ENCODE measurements around the gene CFTR. TPM values are rescaled to one million over a fixed set of nuclear protein-coding genes. Genes with fewer than 3 reads are reported as not detected.

CFTR gene
- total and polyA plus RNA-seq, 10 of the 15 experiments (the other 5 are each of a cell fraction or from before 2014, with no cell fraction given) = 0.02 to 2.3 (median 0.21) TPM; not detected in 1

GRCh38 chr7:117489430-117489829 lies 9.6 kb downstream of the CFTR start (continued):
- TF ChIP-seq BHLHE40 (IDR thresholded peaks at IDR 0.05; ENCODE audit: borderline replicate concordance in 1 of 2, low read depth in 2 of 2, low read length in 1 of 2) (no peak), CEBPZ (IDR thresholded peaks at IDR 0.05; ENCODE audit: low read depth, low read length) (no peak), NFYA (IDR thresholded peaks at IDR 0.05; ENCODE audit: borderline replicate concordance, low read depth, low read length) (no peak), BCL11A (IDR thresholded peaks at IDR 0.05; ENCODE audit: low read depth, low read length) (no peak), RBBP5 (conservative IDR thresholded peaks at IDR 0.05) (no peak), FOXK2 (IDR thresholded peaks at IDR 0.05) (no peak), NR2C2 (IDR thresholded peaks at IDR 0.05; ENCODE audit: borderline replicate concordance, control insufficient read depth, insufficient read length, low read depth) (no peak), IRF3 (IDR thresholded peaks at IDR 0.05) (no peak), IKZF2 (IDR thresholded peaks at IDR 0.05) (no peak), BCLAF1 (IDR thresholded peaks at IDR 0.05) (no peak), NRF1 (conservative IDR thresholded peaks at IDR 0.05; ENCODE audit: low read depth, low read length) (no peak)

All from GM12878 (cell line).